Measurements from ENCODE around the gene GLI2.

Gene GLI2

DNA sequence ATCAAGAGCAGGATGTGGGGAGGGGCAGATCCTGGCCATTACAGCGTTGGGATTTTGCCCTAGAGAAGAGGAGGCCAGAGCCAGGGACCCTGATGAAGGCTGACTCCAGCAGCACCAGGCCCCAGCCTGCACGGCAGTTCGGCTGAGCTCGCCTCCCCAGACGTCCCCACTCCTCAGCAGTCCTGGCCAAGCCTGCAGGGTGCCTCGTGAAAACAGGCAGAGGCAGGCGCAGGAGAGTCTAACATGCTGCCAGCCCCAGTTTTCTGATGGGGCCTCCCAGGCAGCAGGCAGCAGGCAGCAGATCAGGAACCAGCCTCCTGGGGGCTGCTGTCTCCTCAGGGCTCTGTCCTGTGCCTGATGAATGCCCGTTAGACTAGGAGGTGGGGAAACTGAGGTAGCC lies 19.7 kb upstream of the GLI2 start:
- no peak for DNase-seq

DNA sequence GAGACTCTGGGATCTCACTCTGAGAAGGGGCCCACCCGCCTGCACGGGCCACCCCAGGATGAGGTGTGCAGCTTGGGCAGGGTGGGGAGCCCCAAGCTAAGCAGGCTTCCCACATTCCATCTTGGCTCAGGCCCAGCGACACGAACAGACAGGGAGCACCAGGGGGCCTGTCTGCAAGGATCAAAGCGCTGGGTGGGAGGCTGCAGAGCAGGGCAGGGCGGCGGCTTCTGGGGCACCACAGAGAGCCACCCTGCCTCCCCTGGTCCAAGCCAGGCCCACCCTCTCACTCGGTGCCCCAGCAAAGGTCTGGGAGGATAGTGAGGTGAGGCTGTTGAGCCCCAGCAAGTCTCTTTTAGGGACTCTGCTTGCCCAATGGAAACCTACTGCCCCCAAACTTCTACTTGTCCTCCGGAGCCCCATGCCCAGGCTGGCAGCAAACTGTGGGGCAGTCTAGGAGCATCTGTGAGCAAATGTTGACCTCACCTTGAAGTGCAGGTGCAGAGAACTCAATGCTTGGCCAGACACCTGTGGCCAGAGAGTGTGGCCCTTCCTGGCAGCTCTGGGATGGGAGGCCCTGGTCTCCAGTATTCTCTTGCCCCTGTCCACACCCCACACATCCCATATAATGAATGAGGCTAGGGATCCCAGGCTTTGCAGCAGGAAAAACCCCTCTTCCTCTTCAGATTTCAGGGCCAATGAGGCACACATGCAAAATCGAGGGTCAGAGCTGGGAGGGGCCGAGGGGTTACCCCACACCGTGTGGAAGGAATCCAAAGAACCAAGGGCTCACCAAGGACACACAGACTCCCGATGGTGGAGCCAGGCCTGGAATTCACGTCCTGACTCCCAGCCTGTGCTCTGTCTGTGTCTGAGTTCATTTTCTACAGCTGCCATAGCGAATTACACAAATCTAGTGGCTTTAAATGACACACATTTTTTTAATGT lies 18.8 kb upstream of the GLI2 start:
- DNase-seq = no peak

DNA sequence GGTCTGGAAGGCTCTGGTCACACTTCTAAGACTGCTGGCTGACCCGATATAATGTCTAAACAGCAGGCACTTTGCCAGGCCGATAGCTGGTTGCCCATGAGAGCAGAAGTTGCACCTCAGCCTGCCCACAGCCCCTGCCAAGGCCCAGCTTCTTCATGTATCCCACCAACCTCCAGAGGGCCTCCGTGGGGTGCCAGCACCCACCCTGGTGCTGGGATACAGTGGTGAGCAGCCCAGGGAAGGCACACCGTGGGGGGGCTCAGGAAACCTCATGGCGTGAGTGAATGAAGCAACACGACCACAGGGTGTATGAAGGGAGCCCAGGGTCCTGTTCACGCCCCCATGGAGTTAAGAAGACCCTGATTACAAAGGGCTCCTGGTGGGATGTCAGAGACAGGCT lies 16.2 kb upstream of the GLI2 start:
- no peak for DNase-seq

DNA sequence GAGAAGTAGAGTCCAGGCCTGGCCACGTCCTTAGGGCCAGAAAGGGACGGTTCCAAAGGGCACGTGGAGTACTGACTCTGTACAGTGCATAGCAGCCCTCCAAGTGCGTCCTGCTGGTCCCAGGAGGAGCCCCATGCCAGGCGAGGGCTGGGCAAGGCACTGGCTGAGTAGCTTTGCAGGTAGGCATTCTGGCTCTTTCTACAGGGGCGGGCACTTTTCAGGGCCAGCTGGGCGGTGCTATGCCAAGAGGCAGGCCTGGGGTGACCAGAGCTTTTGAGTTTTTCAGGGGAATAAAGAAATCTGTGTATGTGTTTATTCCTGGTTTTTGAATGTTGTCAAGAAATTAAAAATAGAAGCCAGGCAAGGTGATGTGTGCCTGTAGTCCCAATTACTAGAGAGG lies 15.4 kb upstream of the GLI2 start:
- no peak for DNase-seq

DNA sequence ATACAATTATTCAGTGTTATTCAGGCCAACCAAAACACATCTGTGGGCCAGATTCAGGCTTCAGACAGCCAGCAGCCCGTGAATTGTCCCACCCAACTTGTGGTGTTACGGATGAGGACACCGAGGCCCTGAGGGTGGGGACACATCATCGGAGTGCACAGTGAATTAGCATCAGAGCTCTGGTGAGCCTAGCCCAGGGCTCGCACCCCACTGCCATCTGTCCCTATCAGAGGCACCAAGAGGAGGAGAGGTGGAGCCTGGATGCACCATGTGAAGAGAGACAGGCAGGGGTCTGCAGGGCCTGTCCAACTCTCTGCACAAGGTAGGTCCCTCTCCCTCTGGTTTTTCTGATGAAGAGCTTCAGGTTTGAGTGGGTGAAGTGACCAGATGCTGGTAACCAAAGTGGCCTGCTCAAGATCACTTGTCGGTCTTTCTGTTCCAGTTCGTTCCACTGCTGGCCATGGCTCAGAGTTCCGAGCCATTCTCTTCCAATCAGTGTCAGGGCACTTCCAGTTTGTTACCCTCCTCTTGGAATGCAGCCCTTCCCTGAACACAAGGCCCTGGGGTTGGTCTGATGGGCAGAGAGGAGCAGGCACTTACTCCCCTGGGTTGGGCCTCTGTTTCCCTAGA lies 14.8 kb upstream of the GLI2 start:
- DNase-seq = no peak

DNA sequence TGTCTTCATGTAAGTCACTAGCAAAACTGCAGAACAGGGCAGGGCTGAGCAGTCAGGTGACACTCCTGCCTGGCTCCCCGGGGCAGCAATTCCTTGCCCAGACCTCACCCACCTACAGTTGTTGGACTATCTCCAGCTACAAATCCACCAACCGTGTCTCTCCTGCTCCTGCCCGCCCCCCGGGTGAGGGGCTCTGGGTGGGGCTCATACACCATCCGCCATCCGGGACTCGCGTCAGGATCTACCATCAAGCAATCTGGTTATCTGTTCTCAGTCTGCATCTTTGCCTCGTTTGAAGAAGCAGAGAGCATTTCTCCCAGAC lies 13.5 kb upstream of the GLI2 start:
- no peak for DNase-seq

DNA sequence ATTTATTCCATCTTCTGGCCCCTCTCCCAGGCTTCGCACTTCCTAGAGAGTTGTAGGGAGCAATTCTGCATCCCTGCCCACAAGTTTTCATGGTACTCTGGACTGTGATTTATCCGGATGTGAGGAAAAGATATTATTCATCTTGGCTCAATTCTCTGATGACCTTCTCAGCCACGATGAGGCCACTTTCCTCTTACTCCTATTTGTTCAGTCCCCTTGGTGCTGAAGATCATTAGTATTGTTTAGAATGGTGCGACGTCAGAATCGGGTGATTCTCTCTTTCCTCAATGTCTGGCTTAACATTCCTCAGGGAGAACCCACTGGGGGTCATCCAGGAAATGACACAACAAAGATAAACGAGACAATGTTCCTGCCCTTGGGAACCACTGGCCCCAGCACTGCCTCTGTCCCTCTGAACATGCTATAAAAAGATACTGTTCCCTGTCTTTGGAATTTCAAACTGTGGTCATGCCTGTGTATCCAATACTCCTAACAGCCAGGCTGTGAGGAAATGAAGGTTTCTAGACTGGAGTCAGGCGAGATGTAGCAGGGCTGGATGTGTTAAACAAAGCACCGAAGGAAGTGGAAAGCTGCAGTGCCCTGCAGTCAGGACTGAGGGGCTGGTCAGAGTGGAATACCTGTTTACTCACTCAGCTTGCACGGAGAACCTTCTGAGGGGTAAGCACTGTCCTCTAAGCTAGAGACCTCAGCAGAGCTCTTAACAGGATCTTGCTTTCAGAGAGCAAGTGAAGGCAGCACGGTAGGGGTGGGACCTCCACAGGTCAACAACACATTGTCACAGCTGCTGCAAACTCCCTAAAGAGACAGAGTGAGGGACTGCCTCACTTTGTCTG lies 12.9 kb upstream of the GLI2 start:
- no peak for DNase-seq

DNA sequence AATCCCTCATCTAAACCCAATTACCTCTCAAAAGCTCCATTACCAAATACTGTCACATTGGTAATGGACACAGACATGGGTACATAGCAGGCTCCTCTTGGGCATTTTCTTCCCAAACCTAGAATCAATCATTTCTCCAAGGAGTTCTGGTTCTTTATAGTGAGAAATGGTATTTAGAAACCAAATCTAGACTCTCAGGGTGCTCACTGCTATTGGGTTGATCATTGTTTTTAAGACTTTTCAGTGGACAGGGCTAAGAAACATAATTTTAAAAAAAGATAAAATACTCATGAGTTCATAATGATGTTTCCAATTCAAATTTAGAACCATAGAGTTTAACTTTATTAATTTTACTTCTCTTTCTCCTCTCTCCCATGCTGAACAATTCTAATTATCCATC lies 9.4 kb upstream of the GLI2 start:
- DNase-seq = no peak

DNA sequence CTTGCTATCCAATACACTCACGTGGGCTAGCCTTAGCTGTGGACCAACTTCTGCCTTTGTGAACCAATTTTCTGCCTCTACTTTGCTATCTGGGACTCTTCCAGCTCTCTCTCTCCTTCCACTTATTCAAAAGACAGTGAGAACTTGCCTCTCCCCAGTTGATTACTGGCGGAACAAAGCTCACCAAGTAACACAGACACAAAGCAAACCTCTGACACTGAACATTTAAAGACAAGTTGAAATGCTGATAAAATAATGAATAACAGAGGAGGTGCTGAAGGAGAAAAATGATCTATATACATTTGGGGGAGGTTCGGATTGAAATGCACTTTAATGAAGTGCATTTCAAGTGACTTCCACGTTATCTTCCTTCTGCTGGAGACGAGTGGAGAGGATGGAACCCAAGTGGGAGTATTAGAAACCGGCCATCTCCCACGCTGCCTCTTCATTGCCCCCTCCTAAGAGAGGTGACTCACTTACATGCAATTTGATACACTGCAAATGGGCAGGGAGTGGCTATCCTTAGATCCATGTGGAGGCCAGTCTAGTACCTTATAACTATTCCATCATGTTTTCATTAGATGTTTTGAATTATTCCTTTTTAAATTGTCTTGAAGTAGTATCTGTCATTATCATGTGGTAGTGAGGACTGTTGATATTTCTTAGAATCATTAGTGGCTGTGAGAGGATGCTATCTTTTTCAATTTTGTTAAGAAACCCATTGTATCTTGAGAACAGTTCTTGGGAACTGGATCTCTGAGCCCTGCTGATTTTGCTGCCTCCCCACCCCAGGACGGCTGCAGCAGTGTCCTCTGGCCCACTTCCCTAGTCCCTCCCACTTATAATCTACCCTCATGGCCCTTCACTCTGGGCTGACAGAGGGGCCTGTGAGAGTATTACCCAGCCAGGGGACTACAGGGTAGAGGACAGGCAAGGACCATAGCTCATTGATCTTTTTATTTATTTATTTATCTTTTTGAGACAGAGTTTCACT lies 6.0 kb upstream of the GLI2 start:
- no peak for DNase-seq

DNA sequence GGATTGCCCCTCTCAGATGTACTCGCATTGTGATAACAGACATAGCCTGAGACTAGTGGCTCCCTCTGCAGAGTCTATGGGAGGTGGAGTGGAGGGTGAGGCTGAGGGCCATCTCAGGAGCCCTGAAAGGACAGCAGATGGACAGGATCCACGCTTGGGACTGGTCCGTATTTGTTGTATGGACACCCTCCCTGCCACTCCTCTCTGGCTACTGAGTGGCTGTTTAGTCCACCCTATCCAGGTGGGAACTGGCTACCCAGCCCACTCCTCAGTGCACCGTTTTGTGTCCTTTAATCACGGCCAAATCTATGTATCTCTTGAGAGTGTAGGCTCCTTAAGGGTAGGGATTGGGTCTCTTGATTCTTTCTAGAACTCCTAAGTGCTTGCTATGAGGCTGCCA lies 4.5 kb upstream of the GLI2 start:
- no peak for DNase-seq

DNA sequence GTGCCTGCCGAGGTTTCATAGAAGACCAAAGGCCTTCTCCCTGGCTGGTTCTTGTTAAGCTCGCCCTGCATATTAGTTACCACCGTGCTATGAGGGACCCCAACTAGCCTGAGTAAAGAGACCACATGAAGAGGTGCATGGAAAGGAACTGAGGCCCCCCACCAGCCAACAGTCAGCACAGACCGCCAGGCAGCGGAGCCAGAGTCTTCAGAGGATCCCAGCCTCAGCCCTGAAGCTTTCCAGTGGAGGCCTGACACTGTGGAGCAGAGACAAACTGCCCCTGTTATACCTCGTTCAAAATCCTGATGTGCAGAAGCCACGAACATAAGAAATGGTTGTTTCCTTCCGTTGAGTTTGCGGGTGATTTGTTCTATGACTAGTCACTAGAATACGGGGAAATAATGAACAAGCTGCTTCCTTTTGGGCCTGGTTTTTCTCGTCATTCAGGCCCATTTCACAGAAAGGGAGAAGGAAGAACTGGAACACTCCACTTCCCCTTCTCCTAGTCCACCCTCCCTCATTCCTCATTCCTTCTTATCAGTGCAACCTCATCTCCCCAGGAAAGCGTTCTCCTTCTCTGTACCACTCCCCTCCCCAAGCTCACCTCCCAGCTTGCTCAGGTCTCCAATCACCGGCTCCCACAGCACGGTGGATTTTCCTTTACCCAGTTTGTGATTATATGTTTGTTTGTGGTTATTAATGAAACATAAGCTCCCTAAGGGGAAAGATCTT lies 3.0 kb upstream of the GLI2 start:
- no peak for DNase-seq

DNA sequence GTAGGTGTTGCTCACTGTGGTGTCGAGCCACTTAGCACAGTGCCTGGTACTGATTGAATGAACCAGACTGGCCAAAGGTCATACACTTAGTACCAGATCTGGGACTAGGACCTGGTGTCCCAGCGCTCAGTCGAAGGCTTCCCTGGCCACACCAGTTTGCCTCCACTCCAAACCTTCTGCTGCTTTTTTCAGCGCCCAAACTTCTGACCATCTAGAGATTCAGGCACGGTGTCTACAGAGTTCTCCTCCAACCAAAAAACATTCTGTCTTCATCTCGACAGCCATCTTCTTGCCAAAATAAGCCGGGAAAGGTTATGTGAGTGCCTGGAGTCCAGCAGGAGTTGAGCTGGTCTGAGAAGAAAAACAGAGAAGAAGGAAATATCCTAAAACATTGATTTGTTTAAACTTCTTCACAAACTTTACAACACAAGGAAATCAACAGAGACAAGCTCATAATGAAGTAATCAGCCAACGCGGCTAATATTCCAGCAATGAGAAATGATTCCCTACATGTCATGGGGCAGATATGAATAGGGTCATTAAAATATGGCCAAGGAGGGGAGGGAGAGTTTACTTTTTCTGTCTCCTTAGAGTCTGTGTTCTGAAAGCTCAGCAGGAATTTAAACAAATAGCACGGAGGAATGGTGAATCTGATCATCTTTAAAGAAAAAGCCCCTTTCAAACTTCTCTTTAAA lies 2.3 kb upstream of the GLI2 start:
- DNase-seq = no peak

DNA sequence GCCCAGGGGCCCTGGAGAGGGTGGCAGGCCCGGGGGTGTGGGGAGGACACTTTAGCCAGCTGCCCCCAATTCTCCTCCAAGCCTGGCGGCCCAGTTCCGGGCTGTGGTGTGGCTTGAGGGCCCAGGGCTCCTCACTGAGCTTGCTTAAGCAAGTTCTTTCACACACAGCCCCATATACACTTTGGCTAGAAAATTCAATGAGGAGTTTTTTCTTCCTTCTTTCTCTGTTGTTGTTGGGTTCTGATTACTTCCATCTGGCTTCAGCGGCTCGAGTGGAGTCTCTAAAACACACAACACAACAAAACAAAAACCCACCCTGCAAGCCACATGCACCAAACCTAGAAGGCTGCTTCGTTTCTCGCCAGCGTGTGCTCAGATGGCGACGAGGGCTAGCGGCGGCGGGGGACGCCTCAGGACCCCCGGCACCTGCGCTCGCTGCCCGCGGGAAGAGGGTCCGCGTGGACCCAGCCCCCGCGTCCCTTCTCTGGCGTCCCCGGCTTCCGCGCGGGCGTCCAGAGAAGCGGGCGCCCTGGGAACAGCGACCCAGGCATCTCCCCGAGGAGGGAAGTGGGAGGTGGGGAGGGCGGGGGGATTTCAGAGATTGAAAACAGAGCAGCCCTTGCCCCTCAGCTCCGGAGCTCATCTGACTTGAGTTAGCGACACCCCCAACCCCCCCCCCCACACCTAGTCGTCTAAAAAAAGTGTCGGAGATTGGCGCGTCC lies 577 bp upstream of the GLI2 start:
- DNase-seq = no peak

DNA sequence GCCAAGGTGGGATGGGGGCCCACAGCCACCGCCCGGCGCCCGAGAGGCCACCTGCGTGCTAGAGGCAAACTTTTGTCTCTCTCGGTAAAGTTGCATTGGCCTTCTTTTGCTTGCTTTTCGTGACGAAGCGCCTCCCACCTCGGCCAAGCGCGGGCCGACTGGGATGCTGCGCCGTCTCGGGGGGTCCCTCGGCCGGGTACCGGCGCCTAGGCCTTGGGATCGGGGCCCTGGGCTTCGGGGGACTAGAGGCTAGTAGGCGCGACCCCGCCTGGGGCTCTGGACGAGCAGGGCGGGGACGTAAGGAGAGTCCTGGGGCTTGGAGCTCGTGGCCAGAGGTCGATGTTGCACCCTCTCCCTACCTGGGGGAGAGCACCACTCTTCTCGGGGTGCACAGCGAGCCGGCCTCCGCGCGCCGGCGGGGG lies 545 bp downstream of the GLI2 start:
- no peak for DNase-seq

DNA sequence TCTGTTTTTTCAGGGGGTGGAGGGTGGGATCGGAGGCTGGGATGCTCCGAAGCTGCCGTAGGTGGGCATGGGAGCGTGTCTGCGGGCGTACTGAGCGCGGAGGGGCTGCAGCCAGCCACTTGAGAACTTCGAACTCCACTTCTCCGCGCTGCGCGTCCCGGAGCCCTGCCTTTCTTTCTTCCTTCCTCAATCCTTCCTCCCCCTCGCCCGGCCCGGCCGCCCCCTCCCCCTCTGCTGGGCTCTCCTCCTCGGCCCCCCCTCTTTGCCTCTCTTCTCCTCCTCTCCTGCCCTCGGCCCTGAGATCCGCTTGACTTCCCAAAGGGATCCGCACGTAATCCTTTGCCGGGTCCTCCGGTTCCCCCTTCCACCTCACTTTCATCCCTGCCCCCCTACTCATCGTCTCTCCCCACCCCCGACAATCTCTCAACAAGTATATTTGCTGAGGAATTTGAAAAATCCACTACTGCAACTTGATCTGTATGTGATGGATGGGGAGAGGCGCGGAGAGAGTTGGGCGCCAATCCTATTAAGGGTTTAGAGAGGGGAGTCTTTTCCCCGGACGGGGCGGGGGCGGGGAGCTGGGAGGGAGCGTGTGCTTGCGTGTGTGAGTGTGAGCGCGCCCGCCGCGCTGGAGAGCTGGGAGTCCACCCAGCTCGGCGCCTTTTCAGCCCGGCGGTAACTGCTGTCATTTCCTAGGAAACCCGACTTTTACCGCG lies 1.1 kb downstream of the GLI2 start:
- DNase-seq = no peak

DNA sequence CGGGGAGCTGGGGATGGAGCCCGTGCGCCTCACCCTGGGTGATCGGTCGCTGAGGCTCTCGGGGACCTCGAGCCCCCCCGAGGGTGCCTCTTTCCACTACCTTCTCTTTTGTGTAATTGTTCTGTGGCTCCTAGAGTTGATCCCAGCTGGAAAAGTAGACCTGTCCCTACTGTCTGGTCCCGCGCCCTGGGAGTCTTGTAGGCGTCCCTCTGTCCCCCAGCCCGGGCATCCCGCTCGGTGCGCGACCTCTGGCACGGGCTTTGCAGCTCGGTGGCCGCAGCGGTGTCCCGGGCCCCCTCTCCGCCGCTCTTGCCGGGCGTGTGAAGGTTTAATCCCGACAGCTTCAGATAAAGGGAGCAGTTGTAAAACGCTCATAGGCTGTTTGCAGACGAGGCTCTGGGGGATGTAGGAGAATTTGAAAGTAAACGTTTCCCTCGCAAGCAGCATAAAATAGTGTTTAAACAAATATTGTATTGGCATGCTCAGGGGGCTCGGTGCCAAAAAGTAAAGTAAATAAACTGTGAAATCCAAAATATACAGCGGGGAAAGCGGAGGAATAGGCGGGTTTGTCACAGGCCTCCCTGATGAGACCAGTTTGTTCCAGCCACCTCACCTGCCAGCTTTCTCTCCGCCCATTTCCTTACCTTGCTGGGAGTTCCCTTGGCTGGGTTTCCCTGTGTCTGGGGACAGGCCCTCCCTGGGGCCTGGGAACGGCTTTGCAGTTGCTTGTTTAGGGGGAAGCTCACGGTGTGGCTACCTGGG lies 1.9 kb downstream of the GLI2 start:
- no peak for DNase-seq

DNA sequence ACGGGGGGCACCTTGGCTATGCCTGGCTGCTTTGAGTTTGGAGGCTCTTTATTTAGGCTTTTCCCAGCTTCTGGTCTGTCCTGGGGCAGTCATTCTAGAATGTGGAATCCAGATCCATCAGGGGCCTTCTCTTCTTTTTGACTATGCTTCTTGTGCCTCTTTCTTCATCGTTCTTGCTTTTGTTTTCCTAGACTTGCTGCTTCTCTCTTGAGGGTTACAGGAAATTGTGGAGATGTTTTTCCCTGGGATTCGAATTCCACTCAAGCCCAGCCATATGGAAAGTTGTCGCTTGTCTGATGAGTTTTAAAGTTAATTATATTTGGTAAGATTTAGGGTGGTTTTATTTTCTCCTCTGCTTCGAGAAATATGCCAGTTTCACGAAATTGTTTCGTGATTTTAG lies 2.4 kb downstream of the GLI2 start:
- DNase-seq = no peak

DNA sequence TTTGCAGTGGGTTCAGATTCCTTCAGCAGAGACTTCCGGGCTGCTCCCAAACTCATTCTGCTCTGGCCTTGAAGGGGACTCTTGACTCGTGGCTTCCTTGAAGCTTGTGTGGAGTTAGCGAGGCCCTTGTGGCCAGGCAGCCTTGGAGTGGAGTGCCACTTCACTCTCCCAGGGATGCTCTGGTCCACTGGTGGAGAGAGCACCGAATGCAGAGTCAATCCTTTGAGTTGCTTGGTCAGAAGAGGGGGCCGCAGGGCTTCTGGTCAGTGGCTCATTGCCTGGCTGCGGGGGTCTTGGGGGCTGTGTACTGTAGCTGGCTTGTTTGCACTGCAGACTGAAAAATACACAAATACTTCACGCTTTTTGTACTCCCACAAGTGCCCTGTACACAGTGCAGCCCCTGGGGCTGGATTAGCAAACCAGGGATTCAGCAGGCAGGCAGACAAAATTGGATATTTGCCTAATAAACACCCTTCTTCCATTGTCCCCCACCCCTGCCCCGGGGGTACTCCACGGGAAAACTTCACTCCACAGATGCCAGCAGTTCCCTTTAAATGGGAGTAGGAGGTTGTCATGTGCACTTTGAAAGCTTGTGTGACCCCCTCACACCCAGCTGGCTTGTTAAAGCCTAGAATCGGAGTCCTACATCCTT lies 3.2 kb downstream of the GLI2 start:
- DNase-seq = no peak
